NCI-H2196 treated with DMSO at 0.1 percent for 48 hours (cell line): ENCODE results near the gene RPS6KC1.
"Not testable (repeated sequence)": the region's sequence is repeated elsewhere in the genome, so short reads cannot be mapped to it uniquely, and the experiment has no call there.

Experiments
- DNase-seq: peaks from one replicate; lab custom pipeline; 2025; ENCODE audit not compliant: unreplicated experiment; lab: John Stamatoyannopoulos, UW

Gene RPS6KC1

GRCh38 chr1:213103377-213104306 is 52.6 kb downstream of the RPS6KC1 start:
- no peak for DNase-seq

- no peak for DNase-seq
Measured at GRCh38 chr1:213104604-213105003, 53.6 kb downstream of the RPS6KC1 start.

- no peak for DNase-seq
Measured at GRCh38 chr1:213106298-213106697, 55.3 kb downstream of the RPS6KC1 start.

DNA sequence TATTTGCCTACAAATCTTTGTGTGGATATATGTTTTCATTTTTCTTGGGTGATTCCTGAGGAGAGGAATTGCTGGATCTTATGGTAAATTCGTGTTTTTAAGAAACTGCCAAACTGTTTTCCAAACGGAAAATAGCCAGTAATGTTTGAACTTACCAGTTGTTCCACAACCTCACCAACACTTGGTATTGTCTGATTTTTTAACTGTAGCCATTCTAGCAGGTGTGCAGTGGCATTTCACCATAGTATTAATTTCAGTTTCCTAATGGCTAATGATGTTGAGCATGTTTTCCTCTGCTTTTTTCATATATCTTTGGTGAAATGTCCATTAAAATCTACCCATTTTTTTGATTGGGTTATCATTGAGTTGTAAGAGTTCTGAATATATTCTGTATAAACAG is 56.6 kb downstream of the RPS6KC1 start:
- no peak for DNase-seq

GRCh38 chr1:213110349-213111300 is 59.6 kb downstream of the RPS6KC1 start:
- DNase-seq, result no peak

- DNase-seq, result no peak
Measured at GRCh38 chr1:213111502-213111901, 60.5 kb downstream of the RPS6KC1 start.

- not testable (repeated sequence) for DNase-seq
Measured at GRCh38 chr1:213112723-213113122, 61.7 kb downstream of the RPS6KC1 start.

DNA sequence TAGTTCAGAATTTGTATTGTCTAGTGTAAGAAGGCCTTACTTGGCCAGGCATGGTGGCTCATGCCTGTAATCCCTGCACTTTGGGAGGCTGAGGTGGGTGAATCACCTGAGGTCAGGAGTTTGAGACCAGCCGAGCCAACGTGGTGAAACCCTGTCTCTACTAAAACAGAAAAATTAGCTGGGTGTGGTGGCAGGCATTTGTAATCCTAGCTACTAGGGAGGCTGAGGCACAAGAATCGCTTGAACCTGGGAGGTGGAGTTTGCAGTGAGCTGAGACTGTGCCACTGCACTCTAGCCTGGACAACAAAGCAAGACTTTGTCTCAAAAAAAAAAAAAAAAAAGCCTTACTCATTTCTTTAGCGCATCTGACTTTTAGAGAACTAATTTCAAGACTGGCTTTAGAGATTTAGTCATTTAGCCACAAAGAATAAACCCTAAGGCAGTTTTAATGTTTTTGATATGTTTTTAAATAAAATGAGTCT is 66.7 kb downstream of the RPS6KC1 start:
- not testable (repeated sequence) for DNase-seq

- no peak for DNase-seq
Measured at GRCh38 chr1:213119794-213120193, 68.8 kb downstream of the RPS6KC1 start.

- no peak for DNase-seq
Measured at GRCh38 chr1:213120386-213120785, 69.3 kb downstream of the RPS6KC1 start.

DNA sequence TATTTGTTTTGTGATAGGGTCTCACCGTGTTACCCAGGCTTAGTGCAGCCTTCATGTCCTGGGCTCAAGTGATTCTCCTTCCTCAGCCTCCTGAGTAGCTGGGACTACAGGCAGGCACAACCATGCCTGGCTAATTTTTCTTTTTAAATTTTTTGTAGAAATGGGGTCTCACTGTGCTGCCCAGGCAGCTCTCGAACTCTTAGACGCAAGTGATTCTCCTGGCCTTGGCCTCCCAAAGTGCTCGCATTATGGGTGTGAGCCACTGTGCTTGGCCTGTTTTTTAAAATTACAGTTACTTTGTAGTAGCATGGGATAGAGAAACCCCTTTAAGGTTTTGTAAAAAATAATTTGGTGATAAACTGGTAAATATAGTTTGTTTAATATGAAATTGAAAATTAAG is 69.9 kb downstream of the RPS6KC1 start:
- no peak for DNase-seq

DNA sequence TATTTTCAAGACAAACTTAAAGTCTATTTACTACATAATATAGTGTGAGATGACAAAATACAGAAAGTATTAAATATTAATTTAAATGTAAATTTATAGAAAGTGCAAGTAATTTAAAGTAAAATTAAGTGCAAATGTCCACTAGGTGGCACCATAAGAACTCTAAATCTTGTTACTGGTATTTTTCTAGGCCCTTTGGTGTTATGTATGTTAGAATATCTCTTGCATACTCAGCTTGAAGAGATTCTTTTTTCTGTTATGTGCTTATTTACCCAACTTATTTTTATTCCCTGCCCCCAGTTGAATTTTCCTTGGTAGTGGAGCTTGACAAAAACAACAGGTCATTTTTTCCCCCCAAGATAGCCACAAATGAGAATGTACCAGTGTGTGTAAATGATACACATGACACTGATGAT is 71.5 kb downstream of the RPS6KC1 start:
- peak; percentile 20 for DNase-seq

- no peak for DNase-seq
Measured at GRCh38 chr1:213123087-213123486, 72.0 kb downstream of the RPS6KC1 start.

DNA sequence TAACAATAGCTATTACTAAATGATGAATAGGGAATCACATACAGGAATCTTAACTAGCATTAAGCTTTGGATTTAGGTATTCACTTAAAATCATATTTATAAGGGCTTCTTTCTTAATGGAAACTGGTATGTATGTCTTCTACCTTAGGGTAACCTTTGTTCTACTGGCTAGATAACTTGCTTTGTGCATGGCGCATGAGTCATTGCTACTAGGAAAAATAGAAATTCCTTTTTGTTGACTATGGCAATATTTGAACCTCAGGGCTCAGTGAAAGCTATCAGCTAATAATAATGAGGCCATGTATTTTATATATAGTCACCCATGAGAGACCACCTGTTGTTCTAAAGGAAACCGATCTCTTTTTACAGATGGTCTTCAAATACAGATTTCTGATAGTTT is 72.5 kb downstream of the RPS6KC1 start:
- no peak for DNase-seq

DNA sequence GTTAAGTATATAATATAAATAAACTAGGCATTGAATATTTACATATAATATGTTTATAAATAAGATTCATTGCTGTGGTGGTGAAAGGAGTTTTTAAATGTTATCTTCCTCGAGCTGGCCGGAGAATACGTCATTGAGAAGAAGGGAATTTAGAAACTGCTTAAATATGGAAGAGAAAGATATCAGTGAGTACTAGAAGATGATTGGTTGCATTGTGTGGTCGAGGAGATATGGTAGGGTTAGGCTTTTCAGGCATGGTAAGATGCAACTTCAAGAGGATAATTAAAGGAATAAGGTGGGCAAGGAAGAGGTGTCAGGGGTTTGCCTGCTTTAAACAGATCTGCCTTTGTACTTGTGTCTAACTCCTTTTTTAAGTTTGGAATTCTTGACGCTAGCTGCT is 73.5 kb downstream of the RPS6KC1 start:
- no peak for DNase-seq

GRCh38 chr1:213125643-213126042 is 74.6 kb downstream of the RPS6KC1 start:
- no peak for DNase-seq

DNA sequence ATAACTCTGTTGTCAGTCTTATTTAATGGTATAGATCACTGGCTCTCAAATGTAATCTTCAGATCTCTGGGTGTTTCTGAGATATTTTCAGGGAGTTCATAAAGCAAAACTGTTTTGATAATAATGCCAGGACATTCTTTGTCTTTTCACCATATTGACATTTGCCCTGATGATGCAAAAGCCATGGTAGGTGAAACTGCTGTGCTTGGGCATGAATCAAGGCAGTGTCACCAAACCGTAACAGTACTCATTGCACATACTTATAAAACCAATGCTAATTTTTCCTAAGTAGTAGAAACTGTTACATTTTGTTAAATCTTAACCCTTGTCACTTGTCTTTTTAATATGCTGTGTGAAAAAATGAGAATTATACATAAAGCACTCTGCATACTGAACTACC is 76.0 kb downstream of the RPS6KC1 start:
- DNase-seq, result no peak

GRCh38 chr1:213131851-213132655 is 81.0 kb downstream of the RPS6KC1 start:
- DNase-seq, result no peak

DNA sequence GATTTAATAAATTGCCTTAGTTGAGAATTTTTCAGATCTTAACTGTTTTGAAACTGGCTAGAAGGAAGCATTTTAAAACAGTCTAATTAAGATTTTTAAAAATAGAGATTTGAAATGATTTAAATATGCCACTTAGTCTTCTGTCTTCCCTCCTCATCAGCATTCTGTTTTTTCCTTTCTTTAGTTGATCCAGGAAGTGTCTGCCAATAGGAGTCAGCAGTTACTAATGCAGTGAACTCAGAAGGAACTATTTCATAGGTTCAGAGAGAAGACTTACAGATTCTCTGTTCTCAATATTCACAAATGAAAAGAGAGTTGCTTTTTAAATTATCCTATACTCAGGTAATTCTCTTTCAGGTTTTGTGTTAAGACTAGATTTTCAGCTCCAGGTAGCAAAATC is 84.5 kb downstream of the RPS6KC1 start:
- DNase-seq, result no peak

DNA sequence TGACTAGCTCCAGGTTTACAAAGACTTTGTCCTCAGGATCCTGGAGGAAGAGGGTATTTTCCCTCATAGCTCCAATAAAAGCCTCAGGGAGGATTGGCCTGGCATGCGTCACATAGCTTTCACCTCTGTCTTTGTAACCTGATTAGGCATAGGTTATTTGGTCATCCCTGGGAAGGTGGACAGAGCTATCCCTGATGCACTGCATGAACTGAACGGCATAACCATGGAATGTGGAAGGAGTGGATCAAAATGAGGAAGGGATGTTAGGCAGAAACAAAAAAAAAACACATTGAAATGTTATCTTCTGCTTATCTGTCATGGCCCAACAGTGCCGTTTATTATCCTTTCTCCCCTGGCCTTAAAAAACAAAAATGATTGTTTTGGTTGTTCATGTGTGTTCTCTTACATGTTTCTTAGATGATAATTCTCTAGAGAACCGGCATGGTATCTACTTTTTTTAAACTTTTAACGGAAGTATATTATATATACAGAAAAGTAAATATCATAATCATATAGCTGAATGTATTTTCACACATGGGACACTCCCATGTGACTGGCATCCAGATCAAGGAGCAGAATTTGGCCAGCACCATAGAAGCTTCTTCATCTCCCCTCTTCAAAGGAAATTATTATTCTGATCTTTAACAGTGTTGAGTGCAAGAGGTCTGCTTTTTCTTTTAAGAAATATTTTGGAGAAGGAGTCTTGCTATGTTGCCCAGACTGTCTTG is 85.3 kb downstream of the RPS6KC1 start:
- DNase-seq, result no peak
